Left lobe of liver (tissue), 2 donors: ENCODE measurements around the gene MEAF6. TPM values are rescaled to one million over a fixed set of nuclear protein-coding genes. Genes with fewer than 3 reads are reported as not detected.
A peak's percentile ranks its signal among the peaks of the same experiment; 100 is the strongest.

Experiments
- ATAC-seq: fragments of 200-7000 bp; cut with Tn5 transposase; one replicate; pipeline ENCODE4 v1.9.1; 2020; ENCODE audit warnings: mild to moderate bottlenecking, moderate library complexity
- DNase-seq: peaks from one replicate; pipeline ENCODE4 v3.0.0-alpha.2; 2020; ENCODE audit warnings: low spot score
- total RNA-seq: library from RNA; stranded (reverse); gene quantifications from one replicate; pipeline ENCODE4 v1.2.1, GENCODE V29; 2021
- donor health status: DM: no; HTN: no; CAD: no; lungs with moderate emphysema.
- donor health status: DM: no; HTN: yes; CAD: no.

Gene MEAF6
- total RNA-seq, 1 donor from 2014 or later = 16.0 TPM

DNA sequence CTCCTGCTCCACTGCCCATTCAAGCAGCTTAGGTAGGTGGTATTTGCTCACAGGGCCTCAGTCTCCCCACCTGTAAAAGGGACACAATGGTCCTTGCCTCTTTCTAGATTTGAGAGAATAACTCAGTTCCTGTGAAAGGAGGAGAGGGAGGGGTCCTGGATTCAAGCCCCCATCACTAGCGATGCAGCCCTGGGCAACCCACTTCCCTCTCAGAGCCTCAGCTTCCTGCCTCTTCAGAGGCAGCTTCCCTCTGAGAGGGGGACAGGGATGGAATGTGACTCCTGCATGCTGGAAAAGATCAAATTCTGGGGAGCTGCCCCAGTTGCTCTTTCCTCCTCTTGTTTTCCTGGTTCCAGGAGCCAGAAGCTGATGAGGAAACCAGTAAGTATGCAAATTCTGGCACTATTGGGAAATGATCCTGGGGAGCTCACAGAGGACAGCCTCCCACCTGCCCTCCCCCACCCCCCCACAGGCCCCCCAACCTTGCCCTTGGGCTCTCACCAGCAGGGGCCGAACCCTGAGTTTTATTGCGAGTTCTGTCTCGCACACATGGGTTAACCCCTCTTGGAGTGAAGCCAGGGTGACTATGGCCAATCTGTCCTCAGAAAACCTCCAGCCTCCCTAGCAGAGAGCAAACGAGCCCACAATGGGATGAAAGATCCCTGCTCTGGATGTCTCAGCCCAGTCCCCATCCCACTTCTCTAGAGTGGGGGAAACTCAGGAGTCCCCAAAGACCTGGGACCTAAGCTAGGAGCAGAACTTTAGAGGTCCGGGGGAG lies 28.5 kb downstream of the MEAF6 start:
- ATAC-seq (no peak), DNase-seq (no peak)

DNA sequence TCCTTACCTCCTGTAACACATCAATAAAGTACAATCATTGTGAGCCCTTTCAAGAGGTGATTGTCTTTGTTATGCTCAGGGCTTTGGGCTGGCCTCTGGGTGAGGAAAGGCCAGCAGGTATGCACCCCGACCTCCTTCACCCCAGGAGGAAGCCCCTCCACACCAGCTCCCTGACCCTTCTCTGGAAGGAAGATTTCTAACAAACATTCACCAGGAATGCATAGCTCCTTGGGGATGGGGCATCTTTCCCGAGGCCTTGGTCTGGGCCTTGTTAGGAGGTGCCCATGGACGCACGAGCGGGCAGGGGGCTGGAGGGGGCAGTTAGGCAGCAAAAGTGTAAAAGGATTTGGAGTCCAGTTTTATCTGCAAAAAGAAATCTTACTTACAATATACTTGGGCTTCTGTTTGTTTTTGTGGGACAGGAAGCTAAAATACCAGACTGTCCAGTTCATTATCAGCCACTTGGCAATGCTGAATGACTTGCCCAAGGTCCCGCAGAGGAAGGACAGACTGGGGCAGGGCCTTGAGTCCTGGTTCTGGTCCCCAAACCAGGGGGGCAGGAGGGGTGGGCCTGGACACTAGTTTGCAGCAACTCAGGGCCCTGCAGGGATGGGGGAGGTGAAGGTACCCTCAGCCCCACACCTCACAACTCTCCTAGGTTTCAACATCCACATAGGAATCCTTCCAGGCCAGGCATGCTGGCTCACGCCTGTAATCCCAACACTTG lies 30.1 kb downstream of the MEAF6 start:
- no peak for ATAC-seq
- no peak for DNase-seq

DNA sequence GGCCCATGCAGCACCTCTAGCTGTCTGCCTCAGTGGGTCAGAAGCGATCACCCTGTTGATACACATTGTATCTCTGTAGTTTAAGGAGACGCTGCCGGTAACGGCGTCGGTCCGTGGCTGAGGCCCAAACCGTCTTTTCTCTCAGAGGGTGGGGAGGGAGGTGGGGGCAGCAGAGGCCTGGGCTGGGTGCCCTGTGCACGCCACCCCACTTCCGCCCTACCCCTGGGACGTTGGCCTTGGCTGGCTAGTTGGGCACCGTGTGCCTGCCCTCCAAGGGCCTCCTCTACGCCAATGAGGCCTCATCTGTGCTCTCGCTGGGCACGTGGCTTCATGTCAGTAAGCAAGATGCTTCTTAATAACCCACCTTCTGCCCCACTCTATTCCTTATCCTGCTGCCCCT lies 30.8 kb downstream of the MEAF6 start:
- ATAC-seq = no peak
- DNase-seq = no peak

DNA sequence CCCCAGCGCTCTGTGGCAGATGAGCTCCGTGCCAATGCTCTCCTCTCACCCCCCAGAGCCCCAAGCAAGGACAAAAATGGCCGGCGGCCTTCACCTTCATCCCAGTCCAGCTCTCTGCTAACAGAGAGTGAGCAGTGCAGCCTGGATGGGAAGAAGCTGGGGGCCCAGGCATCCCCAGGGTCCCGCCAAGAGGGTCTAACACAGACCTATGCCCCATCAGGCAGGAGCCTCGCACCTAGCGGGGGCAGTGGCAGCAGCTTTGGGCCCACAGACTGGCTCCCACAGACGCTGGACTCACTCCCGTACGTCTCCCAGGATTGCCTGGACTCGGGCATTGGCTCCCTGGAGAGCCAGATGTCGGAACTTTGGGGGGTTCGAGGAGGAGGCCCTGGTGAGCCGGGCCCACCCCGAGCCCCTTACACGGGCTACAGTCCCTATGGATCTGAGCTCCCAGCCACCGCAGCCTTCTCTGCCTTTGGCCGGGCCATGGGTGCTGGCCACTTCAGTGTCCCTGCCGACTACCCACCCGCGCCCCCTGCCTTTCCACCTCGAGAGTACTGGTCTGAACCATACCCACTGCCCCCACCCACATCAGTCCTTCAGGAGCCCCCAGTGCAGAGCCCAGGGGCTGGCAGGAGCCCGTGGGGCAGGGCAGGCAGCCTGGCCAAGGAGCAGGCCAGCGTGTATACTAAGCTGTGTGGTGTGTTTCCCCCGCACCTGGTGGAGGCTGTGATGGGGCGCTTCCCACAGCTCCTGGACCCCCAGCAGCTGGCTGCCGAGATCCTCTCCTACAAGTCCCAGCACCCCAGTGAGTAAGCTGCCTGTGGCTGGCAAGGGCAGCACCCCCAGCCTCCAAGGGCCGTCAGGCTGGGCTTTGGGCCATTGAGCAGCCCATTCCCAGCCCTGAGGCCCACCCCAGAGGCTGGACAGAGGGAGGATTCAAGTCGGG lies 31.5 kb downstream of the MEAF6 start:
- DNase-seq = no peak

DNA sequence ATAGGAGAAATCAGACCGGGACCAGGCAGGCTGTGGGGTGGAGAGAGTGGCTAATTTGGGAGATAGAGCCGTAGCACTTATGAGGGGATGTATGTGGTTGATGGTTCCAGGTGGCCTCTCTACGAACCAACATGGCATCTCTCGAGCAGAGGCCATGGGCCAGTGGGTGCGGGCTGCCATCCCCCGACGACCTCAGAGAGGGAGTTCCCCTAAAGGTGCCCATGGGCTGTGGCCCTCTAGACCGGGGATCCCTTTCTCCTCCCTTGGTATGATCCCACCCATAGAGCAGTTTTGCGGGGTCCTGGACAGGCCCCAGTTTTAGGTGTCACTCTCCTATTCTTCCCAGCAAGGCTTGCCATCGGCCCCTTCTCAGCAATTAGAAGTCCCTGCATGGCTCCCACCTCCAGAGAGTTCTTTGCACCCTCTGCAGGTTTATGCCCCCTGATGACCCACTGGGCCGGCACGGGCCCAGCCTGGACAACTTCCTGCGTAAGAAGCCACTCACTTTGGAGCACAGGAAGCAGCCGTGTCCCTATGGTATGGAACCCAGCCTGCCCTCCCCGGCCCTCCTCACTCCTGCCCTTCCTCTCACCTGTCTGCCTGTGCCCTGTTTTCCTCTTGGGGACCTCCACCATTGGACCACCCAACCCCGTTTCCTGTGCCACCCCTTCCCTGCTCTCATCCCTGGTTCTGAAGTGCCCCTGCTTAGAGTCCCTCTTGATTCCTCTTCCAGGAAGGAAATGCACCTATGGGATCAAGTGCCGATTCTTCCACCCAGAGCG lies 32.4 kb downstream of the MEAF6 start:
- no peak for DNase-seq
- ATAC-seq = no peak

More for the DNA sequence above, 31.5 kb downstream of the MEAF6 start:
- ATAC-seq = no peak

DNA sequence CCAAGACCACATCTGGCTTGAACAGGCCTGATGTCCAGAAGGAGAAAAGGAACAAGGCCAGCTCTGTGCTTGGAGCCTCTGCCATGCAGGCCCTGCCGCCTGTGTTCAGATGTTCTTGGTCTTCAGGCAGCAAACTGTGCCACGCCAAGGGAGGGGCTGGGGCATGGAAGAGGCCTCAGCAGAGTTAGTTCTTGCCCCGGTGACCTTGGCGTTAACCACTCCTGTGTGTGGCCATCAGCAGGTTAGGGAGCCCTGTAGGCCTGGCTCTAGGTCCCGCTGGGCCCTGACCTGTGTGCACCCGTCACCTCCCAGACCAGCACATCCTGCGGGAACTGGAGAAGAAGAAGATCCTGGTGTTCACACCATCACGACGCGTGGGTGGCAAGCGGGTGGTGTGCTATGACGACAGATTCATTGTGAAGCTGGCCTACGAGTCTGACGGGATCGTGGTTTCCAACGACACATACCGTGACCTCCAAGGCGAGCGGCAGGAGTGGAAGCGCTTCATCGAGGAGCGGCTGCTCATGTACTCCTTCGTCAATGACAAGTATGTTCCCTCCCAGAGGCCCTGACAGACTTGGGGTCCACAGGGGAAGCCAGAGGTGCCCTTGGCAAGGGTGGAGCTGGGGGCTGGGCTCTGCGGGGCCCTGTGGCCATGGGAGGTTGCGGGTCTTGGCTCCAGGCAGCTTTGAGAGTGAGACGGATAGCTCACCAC lies 33.1 kb downstream of the MEAF6 start:
- DNase-seq = no peak
- no peak for ATAC-seq

DNA sequence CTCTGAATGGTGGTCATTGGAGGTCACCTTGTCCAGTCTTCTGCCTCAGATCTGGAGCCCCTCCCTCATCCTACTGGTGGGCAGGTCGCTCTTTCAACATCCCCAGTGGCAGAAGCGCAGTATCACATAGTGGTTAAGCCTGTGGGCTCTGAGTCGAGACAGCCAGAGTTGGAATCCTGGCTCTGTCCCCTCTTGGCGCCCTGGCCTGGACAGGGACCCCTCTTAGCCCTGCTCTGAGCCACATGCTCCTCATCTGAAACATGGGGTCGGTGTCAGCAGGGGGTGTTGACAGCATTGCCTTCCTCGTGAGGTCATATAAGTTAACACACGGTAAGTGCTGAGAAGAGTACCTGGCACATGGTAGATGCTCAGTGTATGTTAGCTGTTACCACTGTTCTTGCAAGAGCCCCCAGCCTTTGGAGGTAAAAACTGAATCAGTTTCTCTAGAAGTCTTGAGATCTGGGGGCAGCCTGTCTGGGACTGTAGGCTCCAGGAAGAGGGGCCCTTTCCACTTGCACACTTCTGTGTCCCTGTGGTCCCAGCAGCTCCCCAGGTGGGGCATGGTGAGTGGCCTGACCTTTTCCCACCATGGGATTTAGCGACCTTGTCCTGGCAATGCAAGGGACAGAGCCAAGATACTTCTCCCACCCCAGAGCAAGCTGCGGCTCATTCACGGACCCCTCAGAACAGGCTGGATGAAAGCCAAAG lies 33.8 kb downstream of the MEAF6 start:
- ATAC-seq (no peak), DNase-seq (peak; percentile 47)

DNA sequence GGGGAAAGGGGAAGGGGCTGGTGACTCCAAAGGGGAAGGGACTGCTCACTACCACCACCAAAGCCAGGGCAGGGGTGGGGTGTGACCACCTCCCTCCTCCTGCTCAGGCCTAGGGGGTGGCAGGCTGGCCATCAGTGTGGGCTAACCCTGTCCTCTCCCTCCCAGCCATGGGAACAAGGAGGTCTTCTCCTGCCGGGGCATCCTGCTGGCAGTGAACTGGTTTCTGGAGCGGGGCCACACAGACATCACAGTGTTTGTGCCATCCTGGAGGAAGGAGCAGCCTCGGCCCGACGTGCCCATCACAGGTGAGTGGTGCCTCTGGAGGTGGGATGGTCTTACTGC lies 34.5 kb downstream of the MEAF6 start:
- ATAC-seq (no peak), DNase-seq (no peak)

DNA sequence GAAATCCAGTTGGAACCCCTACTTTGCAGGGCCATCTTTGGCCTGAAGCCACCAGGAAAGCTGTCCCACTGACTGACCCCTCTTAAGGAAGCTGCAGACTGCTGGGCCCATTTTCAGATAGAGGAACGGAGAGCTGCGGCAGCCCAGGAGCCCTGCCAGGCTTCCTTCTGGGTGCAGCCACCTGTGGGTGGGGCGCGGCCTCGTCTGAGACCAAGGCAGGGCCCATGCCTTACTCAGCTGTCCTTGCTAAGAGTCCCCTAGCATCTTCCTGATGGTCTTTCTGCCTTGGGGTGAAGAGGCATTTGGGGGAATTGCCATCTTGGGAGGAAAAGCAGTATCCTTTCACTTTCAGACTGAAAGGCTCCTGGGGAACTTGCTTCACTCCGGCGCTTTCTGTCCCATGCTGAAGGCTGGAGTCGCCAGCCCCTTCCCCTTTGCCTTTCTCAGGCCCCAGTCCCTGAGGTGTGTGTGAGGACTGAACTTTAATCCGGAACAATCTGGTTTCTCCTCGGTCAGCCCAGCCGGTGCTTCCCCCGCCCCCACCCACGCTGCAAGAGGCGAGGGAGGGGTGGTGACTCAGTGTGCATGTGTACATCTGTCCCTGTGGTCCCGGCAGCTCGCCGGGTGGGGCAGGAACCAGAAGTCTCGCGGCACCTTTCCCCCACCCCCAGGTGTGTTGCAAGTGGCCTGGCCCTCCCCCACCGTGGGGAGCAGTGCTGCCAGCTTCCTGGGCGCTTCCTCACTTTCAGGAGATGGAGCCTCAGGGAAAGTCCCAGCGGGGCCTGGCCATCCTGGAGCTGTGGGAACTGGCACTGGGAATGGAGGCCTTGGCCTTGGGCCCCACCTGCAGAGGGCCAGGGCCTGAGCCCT lies 35.1 kb downstream of the MEAF6 start:
- peak; percentile 68 for ATAC-seq
- peak; percentile 87 for DNase-seq

DNA sequence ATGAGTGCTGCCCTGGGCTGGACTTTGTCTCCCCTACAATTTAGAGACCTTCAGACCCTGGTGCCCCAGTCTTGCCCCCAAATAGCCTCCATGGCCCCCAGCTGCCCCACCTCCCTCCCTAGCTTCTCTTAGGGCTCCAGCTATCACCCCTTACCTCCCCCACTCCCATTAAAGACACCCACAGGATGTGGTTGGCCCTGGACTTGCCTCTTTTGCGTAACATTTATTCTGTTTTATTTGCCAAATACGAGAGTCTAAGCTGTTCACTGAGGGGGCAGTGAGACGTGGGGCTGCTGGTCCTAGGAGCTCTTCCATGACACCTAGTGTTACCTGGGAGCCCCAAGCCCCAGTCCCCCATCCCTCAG lies 35.7 kb downstream of the MEAF6 start:
- ATAC-seq = peak; percentile 12
- peak; percentile 45 for DNase-seq

DNA sequence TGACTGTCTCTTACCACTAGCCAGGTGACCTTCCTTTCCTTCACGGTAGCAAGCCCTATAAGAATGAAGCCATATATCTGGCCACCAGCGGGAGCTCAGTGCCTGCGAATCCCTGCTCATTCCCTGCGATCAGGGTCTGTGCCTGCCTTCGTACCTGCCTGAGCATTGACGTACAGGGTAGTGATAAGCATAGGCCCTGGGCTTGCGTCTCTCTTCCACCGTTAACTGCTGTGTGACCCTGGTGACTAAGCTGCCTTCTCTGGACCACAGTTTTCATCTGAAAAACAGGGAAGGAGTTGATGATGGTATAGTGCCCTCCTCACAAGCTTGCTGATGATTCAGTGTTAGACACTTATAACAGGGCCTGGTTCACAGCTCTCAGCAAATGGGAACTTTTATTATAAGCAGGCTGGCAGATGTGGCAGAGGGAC lies 36.1 kb downstream of the MEAF6 start:
- ATAC-seq = no peak
- no peak for DNase-seq

DNA sequence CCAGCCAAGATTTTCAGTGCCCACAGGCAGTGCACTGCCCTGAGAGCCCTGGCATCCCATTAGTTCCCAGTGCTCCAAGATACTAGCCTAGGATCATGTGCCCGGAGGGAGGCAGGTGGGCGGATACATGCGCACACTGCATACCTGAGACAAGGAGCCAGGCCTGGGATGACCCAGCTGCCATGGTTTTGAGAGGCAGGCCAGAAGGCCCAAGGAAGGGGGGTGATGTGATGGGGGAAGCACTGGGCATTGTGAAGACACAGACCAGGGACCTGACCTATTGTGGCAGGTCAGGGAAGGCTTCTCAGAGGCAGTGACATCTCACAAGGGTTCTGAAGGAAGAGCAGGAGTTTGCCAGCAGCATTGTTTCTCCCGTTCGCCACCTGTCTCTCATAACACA lies 36.6 kb downstream of the MEAF6 start:
- DNase-seq = peak; percentile 51
- no peak for ATAC-seq

DNA sequence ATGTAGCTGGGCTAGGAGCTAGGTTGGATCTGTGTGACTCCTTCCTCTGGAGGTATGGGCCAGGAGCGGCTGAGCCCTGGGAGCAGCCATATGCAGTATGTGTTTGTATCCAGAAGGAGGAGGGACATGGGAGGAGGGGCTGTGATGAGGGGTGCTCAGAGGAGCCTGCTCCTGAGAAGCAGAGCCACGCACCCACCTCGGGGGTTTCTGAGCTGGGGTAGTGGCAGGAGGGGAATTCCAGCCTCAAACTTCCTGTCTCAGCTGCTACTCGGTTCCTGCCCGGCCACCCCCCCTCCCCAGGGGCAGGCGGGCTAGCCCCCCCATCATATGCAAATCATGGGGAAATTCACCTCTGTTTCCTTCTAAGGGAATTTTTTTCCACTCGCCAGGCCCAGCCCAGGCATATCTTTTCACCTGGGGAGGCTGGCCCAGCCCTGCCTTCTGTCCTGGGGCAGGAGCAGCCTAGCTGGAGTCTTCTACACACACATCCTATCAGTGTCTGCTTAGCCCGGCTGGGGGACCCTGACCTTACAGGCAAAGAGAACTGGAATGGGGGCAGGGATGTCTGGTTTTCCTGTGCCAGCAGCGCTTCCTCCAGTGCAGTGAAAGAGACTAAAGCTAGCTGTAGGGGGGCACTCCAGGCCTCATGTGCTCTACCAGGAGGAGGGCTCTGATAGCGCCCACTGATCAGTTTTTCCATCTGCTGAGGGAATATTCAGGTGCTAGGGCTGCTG lies 37.2 kb downstream of the MEAF6 start:
- peak; percentile 51 for DNase-seq
- no peak for ATAC-seq

DNA sequence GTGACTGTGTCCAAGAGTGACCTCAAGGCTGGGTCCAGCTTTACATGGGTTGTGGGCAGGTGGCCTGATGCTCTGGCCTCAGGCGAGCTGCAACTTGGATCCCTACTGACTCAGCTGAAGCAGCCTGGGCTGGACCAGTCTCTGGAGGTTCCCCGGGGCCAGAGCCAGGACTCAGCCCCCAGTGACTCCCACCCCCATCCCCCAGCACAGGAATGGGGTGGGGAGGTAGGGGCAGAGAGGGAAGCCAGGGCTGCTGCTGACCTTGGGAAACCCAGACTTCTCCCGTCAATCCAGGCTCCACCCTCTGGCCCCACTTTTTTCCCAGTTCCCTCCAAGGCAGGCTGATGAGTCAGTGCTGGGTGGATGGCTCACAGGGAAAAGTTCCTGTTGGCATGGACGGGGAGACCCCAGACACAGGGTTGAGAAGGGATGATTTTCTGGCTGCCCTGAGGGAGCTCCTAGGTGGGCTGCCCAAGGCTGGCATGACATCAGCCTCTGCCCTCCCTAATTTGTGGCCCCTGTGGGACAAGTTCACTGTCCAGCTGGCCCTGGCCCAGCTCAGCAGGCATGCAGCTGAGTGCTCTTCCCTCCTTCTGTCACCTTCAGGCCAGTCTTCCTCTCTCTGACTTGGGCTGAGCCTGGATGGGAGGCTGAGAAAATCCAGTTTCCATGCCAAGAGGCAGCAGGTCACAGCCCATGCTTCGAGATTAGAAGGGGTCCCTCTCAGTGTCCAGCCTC lies 37.9 kb downstream of the MEAF6 start:
- DNase-seq (peak; percentile 49), ATAC-seq (no peak)

DNA sequence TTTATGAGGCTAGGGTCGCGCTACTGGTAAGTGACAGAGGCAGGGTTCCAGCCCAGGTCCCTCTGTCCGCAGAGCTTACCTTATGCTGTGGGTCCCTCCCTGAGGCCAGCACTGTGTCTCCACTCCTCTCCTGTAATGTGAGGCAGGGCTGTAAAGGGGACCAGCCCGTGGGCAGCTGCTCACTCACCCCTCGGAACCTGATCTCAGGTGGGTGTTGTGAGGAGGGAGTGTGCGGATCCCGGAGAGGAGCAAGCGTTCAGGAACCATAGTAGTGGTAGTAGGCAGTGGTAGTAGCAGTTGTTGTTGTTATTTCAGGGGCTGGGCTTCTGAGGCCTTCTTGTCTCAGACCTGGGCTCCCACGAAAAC lies 38.5 kb downstream of the MEAF6 start:
- ATAC-seq = no peak
- DNase-seq = no peak

DNA sequence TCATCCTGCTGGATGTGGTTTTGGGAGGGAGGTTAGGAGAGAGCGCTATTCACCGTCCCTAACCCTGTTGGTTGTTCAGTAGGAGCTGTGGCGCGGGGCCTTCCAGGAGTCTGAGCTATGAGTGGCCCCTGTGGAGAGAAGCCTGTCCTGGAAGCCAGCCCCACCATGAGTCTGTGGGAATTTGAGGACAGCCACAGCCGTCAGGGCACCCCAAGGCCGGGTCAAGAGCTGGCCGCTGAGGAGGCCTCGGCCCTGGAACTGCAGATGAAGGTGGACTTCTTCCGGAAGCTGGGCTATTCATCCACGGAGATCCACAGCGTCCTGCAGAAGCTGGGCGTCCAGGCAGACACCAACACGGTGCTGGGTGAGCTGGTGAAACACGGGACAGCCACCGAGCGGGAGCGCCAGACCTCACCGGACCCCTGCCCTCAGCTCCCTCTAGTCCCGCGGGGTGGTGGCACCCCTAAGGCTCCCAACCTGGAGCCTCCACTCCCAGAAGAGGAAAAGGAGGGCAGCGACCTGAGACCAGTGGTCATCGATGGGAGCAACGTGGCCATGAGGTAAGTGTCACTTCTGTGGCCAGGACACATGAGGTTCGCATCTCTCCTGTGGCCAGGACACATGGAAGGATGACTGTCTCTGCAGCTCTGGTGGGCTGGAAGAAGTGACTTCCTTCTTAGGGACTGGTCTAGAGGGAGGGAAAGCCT lies 39.0 kb downstream of the MEAF6 start:
- no peak for ATAC-seq
- peak; percentile 51 for DNase-seq
